ENCODE results near the gene LMF1. TPM values are rescaled to one million over a fixed set of nuclear protein-coding genes. Genes with fewer than 3 reads are reported as not detected.

Gene LMF1
- total and polyA plus RNA-seq, 2 donors (not counting 1 experiment from before 2014, with no cell fraction given), result 36.4 to 63.2 TPM

GRCh38 chr16:973366-973765 lies 2.6 kb upstream of the LMF1 start:
- no peak overlapping the region for H3K4me3 Mint-ChIP-seq
- no peak overlapping the region for H3K4me3 ChIP-seq (ENCODE audit: control extremely low read depth in 1 of 5, extremely low read depth in 1 of 5, insufficient read depth in 1 of 5, low read depth in 2 of 5, low read length in 4 of 5)
- WGBS (ENCODE audit: insufficient coverage), result 92% methylated on average over 17 of the region's 17 CpGs
- no peak overlapping the region for H3K9ac ChIP-seq (ENCODE audit: low read length)
- H2AFZ ChIP-seq (ENCODE audit: insufficient read depth, low read depth, low read length, poor library complexity, severe bottlenecking), result no peak overlapping the region
- DNase-seq (no peak), ATAC-seq (ENCODE audit: low read depth) (no peak)
- POLR2A ChIA-PET, result no interaction called here
- H3K27ac ChIP-seq (ENCODE audit: low read length in 2 of 2), result no peak overlapping the region
- H3K9me3 Mint-ChIP-seq (ENCODE audit: insufficient read depth), result no peaks in the 10 kb centered on the region
- H3K4me1 Mint-ChIP-seq, result peaks cover 16% of the 10 kb centered on the region
- no peaks in the 10 kb centered on the region for H3K36me3 ChIP-seq (replicated peaks in 1 of 2; ENCODE audit: control extremely low read depth in 1 of 2, control insufficient read depth in 1 of 2, extremely low read depth in 1 of 2, insufficient read depth in 2 of 2, low read length in 1 of 2)
- peaks cover 3% of the 10 kb centered on the region for H4K20me1 ChIP-seq (ENCODE audit: control insufficient read depth, insufficient read depth, low read length, poor library complexity, severe bottlenecking)
- no peak overlapping the region for H3K27ac Mint-ChIP-seq
- H3K27me3 Mint-ChIP-seq, result peaks cover 8% of the 10 kb centered on the region
- TF ChIP-seq EZH2 (IDR thresholded peaks at IDR 0.05; ENCODE audit: borderline replicate concordance, insufficient read depth, low read depth, low read length, poor library complexity, severe bottlenecking), result no peak
- intact Hi-C loops (cut with micrococcal nuclease), result loop anchor here (5.0 kb wide), 1 partner anchor 256 kb away; the partner anchor contains the start of gene METRN
- peaks cover 9 to 17% of the 10 kb centered on the region in 2 donors for H3K4me1 ChIP-seq (ENCODE audit: control insufficient read depth in 2 of 2, insufficient read depth in 2 of 2, low read length in 2 of 2)
- H3K79me2 ChIP-seq (ENCODE audit: control insufficient read depth, insufficient read depth, low read length), result peaks cover 9% of the 10 kb centered on the region
- peaks cover 0 to 16% (median 0%) of the 10 kb centered on the region in 3 donors for H3K9me3 ChIP-seq (ENCODE audit: control extremely low read depth in 1 of 3, control insufficient read depth in 2 of 3, insufficient read depth in 1 of 3, low read length in 2 of 3)
- CTCF ChIA-PET, result no interaction called here
- peaks cover 0 to 14% (median 2%) of the 10 kb centered on the region in 4 experiments for H3K27me3 ChIP-seq (replicated peaks in 1 of 4; ENCODE audit: control extremely low read depth in 1 of 4, control insufficient read depth in 3 of 4, insufficient read depth in 4 of 4, low read length in 3 of 4)
- no peak overlapping the region for H3K4me2 ChIP-seq (replicated peaks; ENCODE audit: low read depth, low read length, poor library complexity, severe bottlenecking)

GRCh38 chr16:972316-973002 lies 1.7 kb upstream of the LMF1 start:
- peaks cover 9 to 17% of the 10 kb centered on the region in 2 donors for H3K4me1 ChIP-seq (ENCODE audit: control insufficient read depth in 2 of 2, insufficient read depth in 2 of 2, low read length in 2 of 2)
- H2AFZ ChIP-seq (ENCODE audit: insufficient read depth, low read depth, low read length, poor library complexity, severe bottlenecking), result no peak overlapping the region
- Mint-ChIP-seq H3K27me3 (no peaks in the 10 kb centered on the region), H3K4me3 (no peak overlapping the region), H3K9me3 (ENCODE audit: insufficient read depth) (no peaks in the 10 kb centered on the region), H3K27ac (no peak overlapping the region), H3K4me1 (peaks cover 17% of the 10 kb centered on the region)
- no peak for DNase-seq
- ChIA-PET CTCF (interaction anchor here (0.6 kb wide), 1 partner anchor 129 kb away, joined by 3 read pairs; no protein-coding TSS in a partner anchor), POLR2A (interaction anchor here (1.5 kb wide), 1 partner anchor 9 kb away, joined by 9 read pairs; the partner anchor contains the start of gene SOX8)
- H3K9me3 ChIP-seq (ENCODE audit: control extremely low read depth in 1 of 3, control insufficient read depth in 2 of 3, insufficient read depth in 1 of 3, low read length in 2 of 3), result peaks cover 0 to 16% (median 0%) of the 10 kb centered on the region in 3 donors
- H3K79me2 ChIP-seq (ENCODE audit: control insufficient read depth, insufficient read depth, low read length), result peaks cover 9% of the 10 kb centered on the region
- H3K36me3 ChIP-seq (replicated peaks in 1 of 2; ENCODE audit: control extremely low read depth in 1 of 2, control insufficient read depth in 1 of 2, extremely low read depth in 1 of 2, insufficient read depth in 2 of 2, low read length in 1 of 2), result no peaks in the 10 kb centered on the region
- no peak overlapping the region for H3K27ac ChIP-seq (ENCODE audit: low read length in 2 of 2)
- H4K20me1 ChIP-seq (ENCODE audit: control insufficient read depth, insufficient read depth, low read length, poor library complexity, severe bottlenecking), result peaks cover 8% of the 10 kb centered on the region
- intact Hi-C loops (cut with micrococcal nuclease), result loop anchor here (5.0 kb wide), 1 partner anchor 255 kb away; the partner anchor contains the start of gene METRN
- no peak overlapping the region for H3K4me3 ChIP-seq (ENCODE audit: control extremely low read depth in 1 of 5, extremely low read depth in 1 of 5, insufficient read depth in 1 of 5, low read depth in 2 of 5, low read length in 4 of 5)
- TF ChIP-seq CTCF (IDR thresholded peaks at IDR 0.05) (no peak), EZH2 (IDR thresholded peaks at IDR 0.05; ENCODE audit: borderline replicate concordance, insufficient read depth, low read depth, low read length, poor library complexity, severe bottlenecking) (no peak)
- no peak for ATAC-seq (ENCODE audit: low read depth)
- no peak overlapping the region for H3K4me2 ChIP-seq (replicated peaks; ENCODE audit: low read depth, low read length, poor library complexity, severe bottlenecking)
- WGBS (ENCODE audit: insufficient coverage), result 92% methylated on average over 32 of the region's 32 CpGs
- peaks cover 0 to 6% (median 0%) of the 10 kb centered on the region in 4 experiments for H3K27me3 ChIP-seq (replicated peaks in 1 of 4; ENCODE audit: control extremely low read depth in 1 of 4, control insufficient read depth in 3 of 4, insufficient read depth in 4 of 4, low read length in 3 of 4)
- no peak overlapping the region for H3K9ac ChIP-seq (ENCODE audit: low read length)

Data from B cell (primary cell).